Aorta (tissue), 5 donors: ENCODE data around the gene PEX13. TPM values are rescaled to one million over a fixed set of nuclear protein-coding genes. Genes with fewer than 3 reads are reported as not detected.

Experiments
- ATAC-seq: fragments of 200-7000 bp; cut with Tn5 transposase; one replicate; pipeline ENCODE4 v1.9.1; 2022; ENCODE audit warnings: moderate library complexity; ENCODE audit not compliant: low FRiP score
- DNase-seq, 2 donors: peaks; one replicate each; pipeline ENCODE4 v3.0.0-alpha.2; 2020
- H3K27ac ChIP-seq, 2 donors: one replicate each; pipeline ENCODE4 v1.5.1; 2013; ENCODE audit warnings: low read length in 2 of 2, mild to moderate bottlenecking in 2 of 2, moderate library complexity in 2 of 2, control low read depth in 1 of 2, inconsistent platforms in 1 of 2, low read depth in 1 of 2
- H3K27me3 ChIP-seq, 2 donors: one replicate each; pipeline ENCODE4 v1.6.1; 2013; ENCODE audit warnings: control low read depth in 1 of 2, low read length in 1 of 2, mild to moderate bottlenecking in 1 of 2, moderate library complexity in 1 of 2; ENCODE audit not compliant: insufficient read depth in 2 of 2, control insufficient read depth in 1 of 2
- H3K36me3 ChIP-seq, 2 donors: one replicate each; pipeline ENCODE4 v1.6.1; 2013; ENCODE audit warnings: control low read depth in 1 of 2, low read length in 1 of 2, mild to moderate bottlenecking in 1 of 2; ENCODE audit not compliant: insufficient read depth in 2 of 2, control insufficient read depth in 1 of 2
- H3K4me1 ChIP-seq, 2 donors: one replicate each; pipeline ENCODE4 v1.6.1; 2013; ENCODE audit warnings: low read length in 2 of 2, control low read depth in 1 of 2, mild to moderate bottlenecking in 1 of 2, moderate library complexity in 1 of 2; ENCODE audit not compliant: insufficient read depth in 2 of 2, control insufficient read depth in 1 of 2
- H3K4me3 ChIP-seq, 2 donors: one replicate each; pipeline ENCODE4 v1.5.1; 2013; ENCODE audit warnings: low read length in 2 of 2, control low read depth in 1 of 2, mild to moderate bottlenecking in 1 of 2
- H3K9me3 ChIP-seq: one replicate; pipeline ENCODE4 v1.6.1; 2013; ENCODE audit warnings: mild to moderate bottlenecking, low read length; ENCODE audit not compliant: control insufficient read depth
- WGBS, 2 donors: extraction: QIAGEN DNeasy Blood & Tissue Kit; methylation state at CpG; one replicate each; pipeline ENCODE4 v1.1.7; 2013; 5-methylcytosine and 5-hydroxymethylcytosine counted together
- intact Hi-C, 2 donors: fragments of 100-400 bp; cut with DNase I; formaldehyde crosslinking; loops; one replicate each; pipeline versions ENCODE4 v1.14.2 to v1.15.0; 2022
- polyA plus RNA-seq, 2 donors: library from polyadenylated mRNA; stranded (reverse); fragments of 200-250 nt; gene quantifications; one replicate each; pipeline ENCODE4 v1.2.3, GENCODE V29; 2013
- total RNA-seq, 2 donors: library from RNA; stranded (reverse); fragmentation: NEBNext Ultra II Directional; extraction: Animal tissue kit (Norgen Biotek cat#: 25700); gene quantifications; one replicate each; pipeline ENCODE4 v1.2.1, GENCODE V29; 2021
- donor health status: healthy with polysubstance abuse.
- donor health status: Bipolar disorder and iron deficiency.
- donor health status: DM: no; HTN: no; CAD: no.
- donor health status: DM: no; HTN: no; CAD: no.
- donor health status: DM: yes; HTN: yes; CAD: no.

The PEX13 gene
- total and polyA plus RNA-seq, 4 donors, result 6.5 to 20.7 (median 13.2) TPM

DNA sequence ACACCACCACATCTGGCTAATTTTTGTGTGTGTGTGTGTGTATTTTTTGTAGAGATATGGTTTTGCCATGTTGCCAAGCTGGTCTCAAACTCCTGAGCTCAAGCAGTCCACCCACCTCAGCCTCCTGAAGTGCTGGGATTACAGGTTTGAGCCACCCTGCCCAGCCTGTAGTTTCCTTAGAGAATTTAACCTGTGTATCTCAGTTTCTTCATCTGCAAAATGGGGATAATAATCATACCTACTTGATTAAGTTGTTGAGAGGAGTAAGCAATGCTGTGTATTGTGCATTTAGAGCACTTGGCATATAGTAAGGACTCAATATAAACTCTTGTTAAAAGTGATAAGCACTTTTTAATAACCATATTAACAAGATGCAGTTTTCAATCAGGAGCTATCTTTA is 41.9 kb downstream of the PEX13 start:
- no peak for ATAC-seq
- H3K9me3 ChIP-seq, result no peaks in the 10 kb centered on the region

DNA sequence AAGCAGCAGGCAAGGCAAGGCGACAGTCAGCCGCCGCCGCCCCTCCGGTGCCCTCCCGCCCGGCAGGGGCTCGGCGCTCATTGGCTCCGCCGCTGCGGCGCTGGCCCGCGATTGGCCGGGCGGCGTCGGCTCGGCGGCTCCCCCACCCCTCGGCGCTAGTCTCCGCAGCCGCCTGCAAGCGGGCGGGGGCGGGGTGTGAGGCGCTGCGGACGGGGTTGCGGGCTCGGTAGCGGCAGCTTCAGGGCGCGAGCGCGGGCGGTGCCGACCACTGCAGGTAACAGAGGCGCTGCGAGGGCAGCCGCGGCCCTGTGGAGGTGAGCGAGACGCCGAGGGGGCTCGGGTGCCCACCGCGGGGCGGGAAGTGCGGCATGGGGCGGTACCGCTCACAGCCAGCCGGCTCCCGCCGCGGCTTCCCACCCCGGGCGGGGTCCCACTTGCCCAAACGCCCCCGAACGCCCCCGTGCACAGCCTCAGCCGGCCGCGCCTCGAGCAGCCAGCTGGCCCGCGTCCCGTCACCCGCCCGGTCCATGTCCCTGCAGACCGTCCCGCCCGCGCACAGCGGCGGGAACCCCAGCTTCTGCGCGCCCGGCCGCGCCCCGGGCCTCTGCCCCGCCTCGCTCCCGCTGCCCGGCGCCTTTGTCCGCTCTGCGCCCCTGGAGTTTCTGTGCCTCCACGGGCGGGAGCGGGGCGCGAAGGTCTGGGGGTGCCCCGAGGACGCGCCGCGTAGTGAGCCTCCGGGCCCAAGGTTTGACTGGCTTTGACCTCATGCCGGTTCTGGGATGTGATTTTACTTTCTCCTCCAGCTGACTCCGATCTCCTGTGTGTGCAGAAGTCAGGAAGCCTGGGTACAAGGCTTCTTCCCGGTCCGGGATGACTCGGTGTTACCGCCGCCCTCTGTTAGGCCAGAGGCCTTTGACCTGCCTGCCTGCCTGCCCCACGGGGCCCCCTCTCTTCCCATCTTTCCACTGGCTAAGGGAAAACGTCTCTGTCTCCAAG is 48.5 kb downstream of the PEX13 start, which contains the start of gene SANBR:
TSS of gene SANBR (plus strand) at position 158 of the 996 bp plus-strand sequence. CDS start 4,480 bp downstream, outside the sequence.
- peak within 1 kb of the TSS; percentile 84 to 91 for H3K4me3 ChIP-seq
- H3K27me3 ChIP-seq, result no peaks in the 10 kb centered on the region
- H3K27ac ChIP-seq, result peak within 1 kb of the TSS in 1 of 2 donors; percentile 2
- ATAC-seq, result peak; percentile 98
- intact Hi-C loops, result loop anchor here in 1 of 2 donors (5.0 kb wide), 1 partner anchor 49 kb away; the partner anchor contains the start of genes PEX13 and PUS10
- no peaks in the 10 kb centered on the region for H3K9me3 ChIP-seq
- peaks cover 0 to 2% of the 10 kb centered on the region in 2 donors for H3K36me3 ChIP-seq
- H3K4me1 ChIP-seq, result no peaks in the 10 kb centered on the region
- peak; percentile 92 to 94 for DNase-seq
- 0% methylated on average over 67 to 112 of the region's 112 CpGs for WGBS, 2 donors

More for the DNA sequence above, 41.9 kb downstream of the PEX13 start:
- DNase-seq, result no peak
- intact Hi-C loops, result no loop called here
- H3K4me1 ChIP-seq, result no peaks in the 10 kb centered on the region
- H3K4me3 ChIP-seq, result no peak overlapping the region
- H3K27me3 ChIP-seq, result no peaks in the 10 kb centered on the region
- no peaks in the 10 kb centered on the region for H3K36me3 ChIP-seq
- H3K27ac ChIP-seq, result no peak overlapping the region

GRCh38 chr2:61074100-61074499 is 56.6 kb downstream of the PEX13 start:
- Histone ChIP-seq H3K36me3 (peaks cover 4% of the 10 kb centered on the region in 2 donors), H3K4me3 (no peak overlapping the region), H3K4me1 (no peaks in the 10 kb centered on the region), H3K27me3 (no peaks in the 10 kb centered on the region), H3K9me3 (no peaks in the 10 kb centered on the region), H3K27ac (no peak overlapping the region)
- ATAC-seq (no peak), DNase-seq (no peak)
- intact Hi-C loops, result no loop called here
- 54 to 57% methylated on average over 1 of the region's 1 CpG for WGBS, 2 donors

- no peak for ATAC-seq
- Histone ChIP-seq H3K27me3 (no peaks in the 10 kb centered on the region), H3K27ac (no peak overlapping the region), H3K9me3 (no peaks in the 10 kb centered on the region), H3K36me3 (peaks cover 0 to 2% of the 10 kb centered on the region in 2 donors), H3K4me1 (no peaks in the 10 kb centered on the region), H3K4me3 (no peak overlapping the region)
- DNase-seq, result no peak
- WGBS, 2 donors, result 96 to 99% methylated on average over 1 of the region's 1 CpG
- intact Hi-C loops, result no loop called here
Measured at GRCh38 chr2:61085883-61086282, 68.4 kb downstream of the PEX13 start.

- Histone ChIP-seq H3K27ac (no peak overlapping the region), H3K4me3 (no peak overlapping the region), H3K4me1 (no peaks in the 10 kb centered on the region), H3K27me3 (no peaks in the 10 kb centered on the region), H3K9me3 (no peaks in the 10 kb centered on the region), H3K36me3 (peaks cover 0 to 2% of the 10 kb centered on the region in 2 donors)
- DNase-seq (no peak), ATAC-seq (no peak)
- intact Hi-C loops, result no loop called here
Measured at GRCh38 chr2:61089797-61090196, 72.3 kb downstream of the PEX13 start.

GRCh38 chr2:61090386-61090921 is 72.9 kb downstream of the PEX13 start:
- Histone ChIP-seq H3K9me3 (no peaks in the 10 kb centered on the region), H3K27me3 (no peaks in the 10 kb centered on the region), H3K4me3 (no peak overlapping the region), H3K4me1 (no peaks in the 10 kb centered on the region), H3K27ac (no peak overlapping the region), H3K36me3 (peaks cover 0 to 2% of the 10 kb centered on the region in 2 donors)
- DNase-seq (no peak), ATAC-seq (no peak)
- 96% methylated on average over 5 of the region's 5 CpGs for WGBS, 2 donors
- intact Hi-C loops, result no loop called here

- 92 to 97% methylated on average over 8 of the region's 8 CpGs for WGBS, 2 donors
- no peak for ATAC-seq
- Histone ChIP-seq H3K4me3 (no peak overlapping the region), H3K9me3 (no peaks in the 10 kb centered on the region), H3K27me3 (no peaks in the 10 kb centered on the region), H3K4me1 (no peaks in the 10 kb centered on the region), H3K36me3 (peaks cover 0 to 2% of the 10 kb centered on the region in 2 donors), H3K27ac (no peak overlapping the region)
- DNase-seq, result no peak
- intact Hi-C loops, result no loop called here
Measured at GRCh38 chr2:61091485-61091884, 74.0 kb downstream of the PEX13 start.

DNA sequence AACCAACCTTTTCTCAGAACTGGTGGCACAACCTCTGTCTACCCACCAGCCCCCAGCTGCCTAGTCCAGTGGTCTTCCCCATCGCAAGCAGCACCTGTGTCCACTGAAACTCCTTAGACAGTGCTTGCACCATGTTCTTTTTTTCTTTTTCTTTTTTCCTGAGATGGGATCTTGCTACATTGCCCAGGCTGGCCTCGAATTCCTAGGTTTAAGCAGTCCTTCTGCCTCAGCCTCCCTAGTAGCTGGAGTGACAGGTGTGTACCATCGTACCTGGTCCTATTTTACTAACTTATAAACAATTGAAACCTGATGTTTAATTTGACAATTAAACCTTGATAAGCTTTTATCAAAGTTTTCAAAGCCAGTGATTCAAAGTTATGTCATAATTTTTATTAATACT is 78.9 kb downstream of the PEX13 start:
- no peaks in the 10 kb centered on the region for H3K4me1 ChIP-seq
- ATAC-seq (no peak), DNase-seq (no peak)
- H3K27ac ChIP-seq, result no peak overlapping the region
- no peaks in the 10 kb centered on the region for H3K36me3 ChIP-seq
- 97 to 99% methylated on average over 3 of the region's 3 CpGs for WGBS, 2 donors
- intact Hi-C loops, result no loop called here
- H3K27me3 ChIP-seq, result no peaks in the 10 kb centered on the region
- no peak overlapping the region for H3K4me3 ChIP-seq
- H3K9me3 ChIP-seq, result no peaks in the 10 kb centered on the region
